GM19452 (cell line): ENCODE data around the gene DHX15.
A peak's percentile ranks its signal among the peaks of the same experiment; 100 is the strongest.

Experiments used
- ATAC-seq: cut with Tn5 transposase; IDR thresholded peaks from one replicate; pipeline ENCODE4 v1.9.1; 2021; ENCODE audit not compliant: unreplicated experiment

DHX15 gene

GRCh38 chr4:24495388-24495787, 89.0 kb downstream of the DHX15 start:
- no peak for ATAC-seq

- ATAC-seq, result no peak
Measured at GRCh38 chr4:24489870-24490269, 94.5 kb downstream of the DHX15 start.

DNA sequence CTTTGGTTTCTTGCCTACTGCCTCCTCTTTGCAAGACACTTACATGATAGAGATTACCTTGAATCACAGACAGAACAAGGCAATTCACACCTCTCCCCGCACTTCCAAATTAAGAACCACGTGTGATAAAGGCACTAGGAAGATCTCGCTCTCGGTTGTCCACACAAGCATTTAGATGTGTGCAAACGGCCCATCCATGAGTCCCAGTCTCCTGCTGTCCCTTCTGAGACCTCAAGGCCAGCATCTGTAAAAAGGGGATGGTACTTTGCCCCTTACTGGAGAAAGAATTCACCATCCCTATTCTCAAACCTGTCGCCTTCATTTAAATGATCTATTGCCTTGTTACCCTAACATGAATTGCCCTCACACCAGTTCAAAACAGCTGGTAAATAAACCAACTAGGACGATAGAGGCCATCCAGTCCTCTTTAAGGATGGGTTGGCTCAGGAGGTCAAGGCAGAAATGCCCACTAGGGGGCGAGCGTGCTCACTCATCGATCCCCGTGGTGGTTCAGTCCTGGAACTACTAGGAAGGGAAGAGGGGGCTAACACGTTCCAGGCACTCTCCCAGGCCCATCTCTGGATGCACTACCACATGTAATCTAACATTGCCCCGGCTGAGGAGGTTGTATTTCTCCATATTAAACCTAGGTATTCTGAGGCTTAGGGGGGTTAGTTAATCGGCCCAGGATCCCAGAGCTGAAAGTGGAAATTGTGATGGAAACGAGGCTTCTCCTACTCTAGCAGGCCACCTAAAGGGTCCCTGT, 95.8 kb downstream of the DHX15 start:
- peak; percentile 93 for ATAC-seq

- no peak for ATAC-seq
Measured at GRCh38 chr4:24482871-24483270, 101.5 kb downstream of the DHX15 start.

- ATAC-seq, result no peak
Measured at GRCh38 chr4:24477919-24478318, 106.4 kb downstream of the DHX15 start.
